Smooth muscle cell (in vitro differentiated cells): Measurements from ENCODE around the gene TCEA3. TPM values are rescaled to one million over a fixed set of nuclear protein-coding genes. Genes with fewer than 3 reads are reported as not detected.

Source experiments
- DNase-seq: peaks from one replicate; lab custom pipeline; 2025; ENCODE audit not compliant: unreplicated experiment; lab: John Stamatoyannopoulos, UW
- H2AFZ ChIP-seq: fragments of 200-600 bp; sonication (generic); 2 replicates; pipeline ENCODE4 v1.6.0; 2016; ENCODE audit warnings: antibody characterized with exemption, low read depth, mild to moderate bottlenecking
- H3F3A ChIP-seq: fragments of 200-600 bp; sonication (generic); 2 replicates; pipeline ENCODE4 v1.6.0; 2017; ENCODE audit warnings: antibody characterized with exemption, low read depth
- H3K27ac ChIP-seq: fragments of 200-600 bp; sonication (generic); 2 replicates; pipeline ENCODE4 v1.5.1; 2016; ENCODE audit warnings: low read depth, mild to moderate bottlenecking
- H3K27me3 ChIP-seq: fragments of 200-600 bp; sonication (generic); 2 replicates; pipeline ENCODE4 v1.6.1; 2016; ENCODE audit warnings: low read depth, mild to moderate bottlenecking
- H3K36me3 ChIP-seq: fragments of 200-600 bp; sonication (generic); 2 replicates; pipeline ENCODE4 v1.5.1; 2016; ENCODE audit warnings: low read depth
- H3K4me1 ChIP-seq: fragments of 200-600 bp; sonication (generic); 2 replicates; pipeline ENCODE4 v1.5.1; 2016; ENCODE audit warnings: low read depth
- H3K4me2 ChIP-seq: fragments of 200-600 bp; sonication (generic); 2 replicates; pipeline ENCODE4 v1.6.0; 2016; ENCODE audit warnings: mild to moderate bottlenecking
- H3K4me3 ChIP-seq: fragments of 200-600 bp; sonication (generic); 2 replicates; pipeline ENCODE4 v1.5.1; 2016; ENCODE audit warnings: mild to moderate bottlenecking
- H3K79me2 ChIP-seq: fragments of 200-600 bp; sonication (generic); 2 replicates; pipeline ENCODE4 v1.6.0; 2016; ENCODE audit warnings: low read depth, mild to moderate bottlenecking
- H3K9ac ChIP-seq: fragments of 200-600 bp; sonication (generic); 2 replicates; pipeline ENCODE4 v1.6.0; 2016; ENCODE audit warnings: low read depth
- H3K9me3 ChIP-seq: fragments of 200-600 bp; sonication (generic); replicated peaks from 2 replicates; pipeline ENCODE4 v1.5.1; 2016; ENCODE audit warnings: low read depth
- H4K20me1 ChIP-seq: fragments of 200-600 bp; sonication (generic); 2 replicates; pipeline ENCODE4 v1.6.0; 2016; ENCODE audit warnings: low read depth
- CTCF ChIP-seq: fragments of 200-600 bp; sonication (generic); IDR thresholded peaks from 2 replicates; pipeline ENCODE4 v1.5.1; 2017; ENCODE audit warnings: borderline replicate concordance, mild to moderate bottlenecking, antibody characterized with exemption; ENCODE audit not compliant: insufficient read depth, poor library complexity, severe bottlenecking
- WGBS: methylation state at CpG from one replicate; pipeline ENCODE4 v1.1.7; 2016; ENCODE audit warnings: low lambda C conversion rate; 5-methylcytosine and 5-hydroxymethylcytosine counted together
- polyA plus RNA-seq: library from polyadenylated mRNA; unstranded; fragments of >200 nt; fragmentation: Nextera tagmentation; extraction: Ambion mirVana; gene quantifications from 2 replicates; pipeline ENCODE4 v1.2.1, GENCODE V29; 2016
- total RNA-seq: library from RNA; depleted of rRNA; stranded (reverse); fragments of >200 nt; gene quantifications from 2 replicates; pipeline ENCODE4 v1.2.3, GENCODE V29; 2014

TCEA3 gene
- total and polyA plus RNA-seq, 2 experiments from 2014 or later: 8.2 to 19.2 TPM

DNA sequence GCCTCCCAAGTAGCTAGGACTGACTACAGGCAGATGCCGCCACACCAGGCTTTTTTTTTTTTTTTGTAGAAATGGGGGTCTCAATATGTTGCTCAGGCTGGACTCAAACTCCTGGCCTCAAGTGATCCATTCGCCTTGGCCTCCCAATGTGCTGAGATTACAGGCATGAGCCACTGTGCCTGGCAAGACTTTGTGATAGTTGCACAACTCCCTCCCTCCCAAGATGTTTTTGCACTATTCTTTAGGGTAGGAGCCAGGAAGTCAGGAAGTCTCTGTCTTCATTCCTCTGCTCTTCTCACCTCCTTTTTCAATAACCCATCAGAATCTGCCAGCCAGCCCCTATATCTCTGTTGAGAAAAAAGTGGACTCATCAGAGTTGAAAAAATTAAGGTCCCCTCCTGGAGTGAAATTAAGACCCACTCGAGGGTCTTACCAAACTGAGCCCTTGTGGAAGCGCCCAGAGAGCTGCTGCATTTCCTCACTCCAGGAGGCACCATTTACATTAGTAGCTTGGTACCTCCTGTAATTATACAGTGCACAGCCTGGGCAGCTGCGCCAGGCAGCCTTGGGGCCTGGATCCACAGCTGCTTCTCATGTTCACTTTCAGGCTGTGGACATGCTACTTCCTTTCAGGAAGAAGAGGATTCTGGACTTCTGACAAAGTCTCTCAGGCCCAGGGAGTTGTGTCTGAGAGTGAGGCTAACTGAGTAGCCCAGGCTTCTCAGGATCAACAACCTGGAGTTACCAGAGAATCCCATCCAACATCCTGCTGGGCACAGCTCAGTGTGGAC, 24.0 kb downstream of the TCEA3 start:
- H3K9me3 ChIP-seq: no peaks in the 10 kb centered on the region
- TF ChIP-seq CTCF: no peak
- no peak overlapping the region for H3K4me3 ChIP-seq
- H3F3A ChIP-seq: peaks cover 30% of the 10 kb centered on the region
- H3K9ac ChIP-seq: no peak overlapping the region
- H3K27ac ChIP-seq: no peak overlapping the region
- no peaks in the 10 kb centered on the region for H4K20me1 ChIP-seq
- peaks cover 7% of the 10 kb centered on the region for H3K4me1 ChIP-seq
- WGBS: 92% methylated on average over 5 of the region's 5 CpGs
- H3K36me3 ChIP-seq: no peaks in the 10 kb centered on the region
- H2AFZ ChIP-seq: no peak overlapping the region
- no peak for DNase-seq
- no peaks in the 10 kb centered on the region for H3K79me2 ChIP-seq
- H3K4me2 ChIP-seq: no peak overlapping the region
- H3K27me3 ChIP-seq: no peaks in the 10 kb centered on the region

- WGBS: 92% methylated on average over 1 of the region's 1 CpG
- Histone ChIP-seq H3K36me3 (no peaks in the 10 kb centered on the region), H3K27ac (no peak overlapping the region), H3F3A (peaks cover 30% of the 10 kb centered on the region), H3K27me3 (no peaks in the 10 kb centered on the region), H4K20me1 (no peaks in the 10 kb centered on the region), H3K79me2 (no peaks in the 10 kb centered on the region), H2AFZ (no peak overlapping the region), H3K9me3 (no peaks in the 10 kb centered on the region), H3K4me2 (no peak overlapping the region), H3K4me1 (peaks cover 12% of the 10 kb centered on the region), H3K9ac (no peak overlapping the region), H3K4me3 (no peak overlapping the region)
- no peak for TF ChIP-seq CTCF
- DNase-seq: no peak
Observed at GRCh38 chr1:23399229-23399628, 25.3 kb downstream of the TCEA3 start.

DNA sequence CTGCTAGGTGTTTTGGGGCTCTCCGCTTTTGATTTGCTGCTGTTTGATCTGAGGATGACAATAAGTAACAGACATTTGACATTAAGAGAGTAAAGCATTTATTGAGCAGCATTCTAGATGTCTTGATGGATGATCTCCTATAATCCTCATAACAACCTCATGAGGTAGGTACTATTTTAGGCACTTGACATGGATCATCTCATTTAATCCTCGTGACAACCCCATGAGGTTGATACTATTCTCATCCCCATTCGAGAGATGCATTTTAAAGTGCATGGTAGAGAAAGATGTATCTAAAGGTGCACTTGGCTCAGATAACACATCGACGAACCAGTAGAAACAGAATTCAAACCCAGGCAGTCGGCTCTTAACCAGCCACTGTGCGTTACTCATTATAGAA, 26.6 kb downstream of the TCEA3 start:
- no peak overlapping the region for H3K4me2 ChIP-seq
- peaks cover 5% of the 10 kb centered on the region for H3K4me1 ChIP-seq
- no peak for TF ChIP-seq CTCF
- H3K27me3 ChIP-seq: no peaks in the 10 kb centered on the region
- no peaks in the 10 kb centered on the region for H3K9me3 ChIP-seq
- peaks cover 20% of the 10 kb centered on the region for H3F3A ChIP-seq
- H3K36me3 ChIP-seq: no peaks in the 10 kb centered on the region
- 91% methylated on average over 7 of the region's 7 CpGs for WGBS
- no peaks in the 10 kb centered on the region for H4K20me1 ChIP-seq
- no peak overlapping the region for H3K9ac ChIP-seq
- no peak overlapping the region for H3K4me3 ChIP-seq
- H2AFZ ChIP-seq: no peak overlapping the region
- no peak for DNase-seq
- H3K27ac ChIP-seq: no peak overlapping the region
- no peaks in the 10 kb centered on the region for H3K79me2 ChIP-seq

GRCh38 chr1:23396380-23396779, 28.2 kb downstream of the TCEA3 start:
- Histone ChIP-seq H3K4me3 (no peak overlapping the region), H3K4me1 (peaks cover 5% of the 10 kb centered on the region), H3K4me2 (no peak overlapping the region), H3K9me3 (no peaks in the 10 kb centered on the region), H3K79me2 (no peaks in the 10 kb centered on the region), H3F3A (peaks cover 9% of the 10 kb centered on the region), H4K20me1 (no peaks in the 10 kb centered on the region), H3K36me3 (no peaks in the 10 kb centered on the region), H2AFZ (no peak overlapping the region), H3K27me3 (no peaks in the 10 kb centered on the region), H3K9ac (no peak overlapping the region), H3K27ac (no peak overlapping the region)
- TF ChIP-seq CTCF: no peak
- 94% methylated on average over 2 of the region's 2 CpGs for WGBS
- DNase-seq: no peak
